ENCODE data around the gene DVL2. TPM values are rescaled to one million over a fixed set of nuclear protein-coding genes. Genes with fewer than 3 reads are reported as not detected.

DVL2 gene
- polyA plus RNA-seq, 1 donor from 2014 or later = 41.1 TPM

- H3K4me2 ChIP-seq (ENCODE audit: low read length) = peak overlapping the region; percentile 79
- peak overlapping the region; percentile 62 for H3K4me3 ChIP-seq (ENCODE audit: low read length)
- H3K9ac ChIP-seq (ENCODE audit: low read length) = peak overlapping the region; percentile 55
- H4K20me1 ChIP-seq (ENCODE audit: insufficient read depth) = no peaks in the 10 kb centered on the region
- no peaks in the 10 kb centered on the region for H3K9me2 ChIP-seq (ENCODE audit: insufficient read depth, low read length)
- no peak overlapping the region for H2AFZ ChIP-seq (ENCODE audit: low read depth, low read length)
- H3K27me3 ChIP-seq (ENCODE audit: insufficient read depth, low read depth, low read length) = no peaks in the 10 kb centered on the region
- peak overlapping the region; percentile 98 for H3K27ac ChIP-seq (ENCODE audit: low read length)
- TF ChIP-seq POLR2AphosphoS5 (IDR thresholded peaks at IDR 0.05) (no peak), SMC3 (conservative IDR thresholded peaks at IDR 0.05; ENCODE audit: poor library complexity) (no peak), CTCF (IDR thresholded peaks at IDR 0.05; ENCODE audit: poor library complexity, severe bottlenecking) (no peak), EZH2 (IDR thresholded peaks at IDR 0.05; ENCODE audit: borderline replicate concordance, insufficient read depth, low read length, poor library complexity, severe bottlenecking) (no peak), REST (IDR thresholded peaks at IDR 0.05; ENCODE audit: borderline replicate concordance) (no peak), RAD21 (conservative IDR thresholded peaks at IDR 0.05) (no peak), EP300 (conservative IDR thresholded peaks at IDR 0.05; ENCODE audit: poor library complexity, severe bottlenecking) (no peak), TAF1 (IDR thresholded peaks at IDR 0.05; ENCODE audit: low read depth) (no peak), MXI1 (conservative IDR thresholded peaks at IDR 0.05; ENCODE audit: poor library complexity, severe bottlenecking) (no peak)
- no peaks in the 10 kb centered on the region for H3K36me3 ChIP-seq (ENCODE audit: insufficient read depth, low read length)
- H3K79me2 ChIP-seq (replicated peaks; ENCODE audit: insufficient read depth, low read length) = peaks cover 67% of the 10 kb centered on the region
- no peaks in the 10 kb centered on the region for H3K9me3 ChIP-seq (ENCODE audit: low read length)
- H3F3A ChIP-seq (ENCODE audit: insufficient read depth, low read length, poor library complexity, severe bottlenecking) = peaks cover 4% of the 10 kb centered on the region
Measured at GRCh38 chr17:7211491-7212273, 22.6 kb downstream of the DVL2 start.

- no peaks in the 10 kb centered on the region for H3K9me3 ChIP-seq (ENCODE audit: low read length)
- peak overlapping the region; percentile 20 for H3K27ac ChIP-seq (ENCODE audit: low read length)
- H4K20me1 ChIP-seq (ENCODE audit: insufficient read depth) = no peaks in the 10 kb centered on the region
- peaks cover 60% of the 10 kb centered on the region for H3K79me2 ChIP-seq (replicated peaks; ENCODE audit: insufficient read depth, low read length)
- H3F3A ChIP-seq (ENCODE audit: insufficient read depth, low read length, poor library complexity, severe bottlenecking) = peaks cover 4% of the 10 kb centered on the region
- peak overlapping the region; percentile 29 for H3K9ac ChIP-seq (ENCODE audit: low read length)
- no peaks in the 10 kb centered on the region for H3K36me3 ChIP-seq (ENCODE audit: insufficient read depth, low read length)
- H3K9me2 ChIP-seq (ENCODE audit: insufficient read depth, low read length) = no peaks in the 10 kb centered on the region
- no peak overlapping the region for H2AFZ ChIP-seq (ENCODE audit: low read depth, low read length)
- H3K4me3 ChIP-seq (ENCODE audit: low read length) = no peak overlapping the region
- no peak overlapping the region for H3K4me2 ChIP-seq (ENCODE audit: low read length)
- TF ChIP-seq REST (IDR thresholded peaks at IDR 0.05; ENCODE audit: borderline replicate concordance) = no peak
- TF ChIP-seq RAD21 (conservative IDR thresholded peaks at IDR 0.05) = no peak
- H3K27me3 ChIP-seq (ENCODE audit: insufficient read depth, low read depth, low read length) = no peaks in the 10 kb centered on the region
Measured at GRCh38 chr17:7208754-7209460, 25.4 kb downstream of the DVL2 start.
